Measurements from ENCODE around the gene CIDEB.

Gene CIDEB

GRCh38 chr14:24307575-24308341, at the start of gene CIDEB:
TSS of gene CIDEB (minus strand) at chr14:24307977. CDS start at chr14:24307858, 119 bp downstream.
- no peak for TF ChIP-seq GATA2 (IDR thresholded peaks at IDR 0.05; ENCODE audit: low read depth, low read length)
- TF ChIP-seq GATA3 (IDR thresholded peaks at IDR 0.05; ENCODE audit: low read depth, low read length) = no peak

GRCh38 chr14:24356208-24356607, 48.4 kb upstream of the CIDEB start:
- TF ChIP-seq GATA3 (IDR thresholded peaks at IDR 0.05; ENCODE audit: low read depth, low read length) (no peak), GATA2 (IDR thresholded peaks at IDR 0.05; ENCODE audit: low read depth, low read length) (no peak)

DNA sequence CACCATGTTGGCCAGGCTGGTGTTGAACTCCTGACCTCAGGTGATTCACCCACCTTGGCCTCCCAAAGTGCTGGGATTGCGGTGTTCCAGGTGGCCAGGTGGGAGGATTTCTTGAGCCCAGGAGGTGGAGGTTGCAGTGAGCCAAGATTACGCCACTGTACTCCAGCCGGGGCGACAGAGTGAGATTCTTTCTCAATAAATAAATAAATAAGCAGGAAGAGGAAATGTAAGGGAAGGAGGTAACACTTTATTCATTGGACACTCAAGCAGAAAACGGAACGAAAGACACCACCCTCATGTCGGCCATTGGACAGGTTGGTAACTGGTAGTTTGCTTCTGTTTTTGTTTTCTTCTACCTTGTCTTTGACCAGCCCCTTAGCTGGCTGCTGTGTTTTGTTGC, 47.2 kb upstream of the CIDEB start:
- TF ChIP-seq GATA2 (IDR thresholded peaks at IDR 0.05; ENCODE audit: low read depth, low read length) (no peak), GATA3 (IDR thresholded peaks at IDR 0.05; ENCODE audit: low read depth, low read length) (no peak)

GRCh38 chr14:24353559-24354481, 46.0 kb upstream of the CIDEB start:
- TF ChIP-seq GATA3 (IDR thresholded peaks at IDR 0.05; ENCODE audit: low read depth, low read length) = no peak
- no peak for TF ChIP-seq GATA2 (IDR thresholded peaks at IDR 0.05; ENCODE audit: low read depth, low read length)

- TF ChIP-seq GATA2 (IDR thresholded peaks at IDR 0.05; ENCODE audit: low read depth, low read length) (no peak), GATA3 (IDR thresholded peaks at IDR 0.05; ENCODE audit: low read depth, low read length) (no peak)
Observed at GRCh38 chr14:24351517-24351916, 43.7 kb upstream of the CIDEB start.

GRCh38 chr14:24349742-24350141, 42.0 kb upstream of the CIDEB start:
- TF ChIP-seq GATA2 (IDR thresholded peaks at IDR 0.05; ENCODE audit: low read depth, low read length) (no peak), GATA3 (IDR thresholded peaks at IDR 0.05; ENCODE audit: low read depth, low read length) (no peak)

- TF ChIP-seq GATA2 (IDR thresholded peaks at IDR 0.05; ENCODE audit: low read depth, low read length) (no peak), GATA3 (IDR thresholded peaks at IDR 0.05; ENCODE audit: low read depth, low read length) (no peak)
Observed at GRCh38 chr14:24348186-24348585, 40.4 kb upstream of the CIDEB start.

DNA sequence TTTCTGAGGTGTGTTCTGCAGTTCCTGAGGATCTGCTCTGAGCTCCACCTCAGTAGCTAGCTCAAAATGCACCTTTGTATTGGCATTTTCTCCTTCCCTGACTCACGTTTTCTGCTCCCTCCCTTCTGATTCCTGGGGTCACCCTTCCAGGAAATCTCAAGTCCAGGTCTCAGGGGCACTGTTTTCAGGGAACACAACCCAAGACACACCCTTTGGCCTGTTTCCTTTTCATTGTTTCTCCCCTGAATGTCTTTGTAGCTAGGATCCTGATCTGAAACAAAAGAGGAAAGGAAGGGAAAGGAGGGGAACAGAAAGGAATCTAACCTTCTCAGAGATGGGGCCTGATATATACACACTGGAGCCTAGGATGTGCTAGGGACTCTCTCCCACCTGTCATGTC, 39.4 kb upstream of the CIDEB start:
- TF ChIP-seq GATA3 (IDR thresholded peaks at IDR 0.05; ENCODE audit: low read depth, low read length) (no peak), GATA2 (IDR thresholded peaks at IDR 0.05; ENCODE audit: low read depth, low read length) (no peak)

DNA sequence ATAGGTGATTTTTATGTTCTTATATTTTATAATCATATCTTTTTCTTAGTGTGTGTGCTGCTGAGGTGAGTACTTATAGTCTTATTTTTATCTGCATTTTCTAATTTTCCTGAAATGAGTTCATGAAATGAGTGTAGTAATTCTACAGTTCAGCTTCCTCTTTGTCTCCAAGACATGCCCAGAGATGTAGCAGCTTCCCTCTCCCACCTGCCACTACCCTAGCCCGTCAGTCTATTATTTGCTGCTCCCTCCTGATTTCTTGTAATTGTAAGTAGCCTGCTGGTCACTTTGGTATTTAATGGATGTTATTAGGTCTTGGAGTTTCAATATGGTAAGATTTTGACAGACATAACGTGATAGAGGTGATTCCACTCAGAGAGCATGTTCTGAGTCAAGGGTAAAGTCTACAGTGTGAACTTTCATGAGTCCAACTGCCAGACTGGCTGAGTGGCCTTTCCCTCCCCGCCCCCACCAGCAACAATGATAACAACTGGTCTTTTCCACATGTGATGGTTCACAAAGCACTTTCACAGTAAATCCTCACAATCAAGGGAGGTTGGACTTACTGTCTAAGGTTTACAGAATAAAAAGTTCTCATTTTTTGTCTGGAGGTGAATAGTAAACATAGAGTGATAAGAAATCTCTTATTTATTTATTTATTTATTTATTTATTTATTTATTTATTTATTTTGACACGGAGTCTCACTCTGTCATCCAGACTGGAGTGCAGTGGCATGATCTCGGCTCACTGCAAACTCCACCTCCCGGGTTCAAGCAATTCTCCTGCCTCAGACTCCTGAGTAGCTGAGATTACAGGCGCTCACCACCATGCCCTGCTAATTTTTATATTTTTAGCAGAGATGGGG, 36.3 kb upstream of the CIDEB start:
- no peak for TF ChIP-seq GATA2 (IDR thresholded peaks at IDR 0.05; ENCODE audit: low read depth, low read length)
- TF ChIP-seq GATA3 (IDR thresholded peaks at IDR 0.05; ENCODE audit: low read depth, low read length) = no peak

- TF ChIP-seq GATA2 (IDR thresholded peaks at IDR 0.05; ENCODE audit: low read depth, low read length) (no peak), GATA3 (IDR thresholded peaks at IDR 0.05; ENCODE audit: low read depth, low read length) (no peak)
Observed at GRCh38 chr14:24342889-24343288, 35.1 kb upstream of the CIDEB start.

DNA sequence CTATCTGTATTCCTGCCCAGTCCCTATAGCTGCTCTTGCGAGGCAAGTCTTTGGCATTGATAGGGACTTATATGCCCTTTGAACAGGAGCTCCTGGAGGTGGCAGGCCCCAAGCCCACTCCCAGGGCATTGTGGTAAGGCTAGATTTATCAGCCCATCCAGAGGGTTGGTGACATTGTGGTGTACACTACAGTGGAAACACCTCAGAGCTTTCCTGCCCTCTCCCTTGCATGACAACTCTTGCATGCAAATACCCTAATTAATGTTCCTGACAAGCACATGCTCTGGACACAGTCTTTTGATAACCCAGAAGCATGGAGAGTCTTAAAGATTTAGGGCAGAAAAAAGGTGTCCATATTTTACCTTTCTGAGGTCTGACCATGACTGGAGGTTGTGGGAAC, 32.8 kb upstream of the CIDEB start:
- TF ChIP-seq GATA3 (IDR thresholded peaks at IDR 0.05; ENCODE audit: low read depth, low read length) (no peak), GATA2 (IDR thresholded peaks at IDR 0.05; ENCODE audit: low read depth, low read length) (no peak)

DNA sequence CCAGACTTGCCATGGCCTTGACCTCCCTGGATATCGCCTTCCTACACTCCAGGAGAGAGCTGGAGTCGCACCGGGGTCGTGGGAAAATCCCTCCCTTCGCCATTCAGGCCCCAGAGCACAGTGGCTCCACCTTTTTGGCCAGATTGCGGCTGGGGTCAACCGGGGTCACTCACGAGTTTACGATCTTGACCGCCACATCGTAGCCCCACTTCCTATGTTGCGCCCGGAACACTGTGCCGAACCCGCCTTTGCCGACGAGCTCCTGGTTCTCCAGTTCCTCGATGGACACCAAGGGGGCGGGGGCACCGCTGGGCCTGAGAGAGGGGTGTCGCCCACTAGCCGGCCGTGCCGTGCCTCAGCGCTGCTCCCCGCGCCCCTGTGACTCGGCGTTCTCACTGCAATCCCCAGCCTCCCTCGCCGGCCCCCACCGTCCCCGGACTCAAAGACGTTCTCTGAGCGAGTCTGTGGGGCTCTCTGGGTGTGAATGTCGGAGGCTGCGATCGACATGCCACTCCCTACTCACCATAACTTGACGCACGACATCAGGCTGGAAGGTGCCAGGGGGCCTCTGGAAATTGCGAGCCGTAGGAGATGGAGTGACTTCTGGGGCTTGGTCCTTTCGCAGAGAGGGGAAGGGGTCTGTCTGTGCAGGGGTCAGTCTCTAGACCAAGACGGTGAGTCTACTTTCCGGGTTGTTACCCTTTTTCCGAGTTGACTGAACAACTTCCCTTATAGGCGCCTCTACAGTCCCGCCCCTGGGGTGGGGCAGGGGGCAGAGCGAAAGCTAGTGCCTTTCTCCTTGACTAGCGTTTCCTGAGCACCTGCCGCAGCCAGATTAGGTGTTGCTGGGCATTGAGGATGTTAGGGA, 31.7 kb upstream of the CIDEB start, which contains the start of gene RIPK3:
Gene RIPK3, minus strand, starts transcription at position 708 of the 868 bp plus-strand sequence. Its CDS starts 165 bp downstream, at position 543.
- TF ChIP-seq GATA3 (IDR thresholded peaks at IDR 0.05; ENCODE audit: low read depth, low read length) (no peak), GATA2 (IDR thresholded peaks at IDR 0.05; ENCODE audit: low read depth, low read length) (no peak)

DNA sequence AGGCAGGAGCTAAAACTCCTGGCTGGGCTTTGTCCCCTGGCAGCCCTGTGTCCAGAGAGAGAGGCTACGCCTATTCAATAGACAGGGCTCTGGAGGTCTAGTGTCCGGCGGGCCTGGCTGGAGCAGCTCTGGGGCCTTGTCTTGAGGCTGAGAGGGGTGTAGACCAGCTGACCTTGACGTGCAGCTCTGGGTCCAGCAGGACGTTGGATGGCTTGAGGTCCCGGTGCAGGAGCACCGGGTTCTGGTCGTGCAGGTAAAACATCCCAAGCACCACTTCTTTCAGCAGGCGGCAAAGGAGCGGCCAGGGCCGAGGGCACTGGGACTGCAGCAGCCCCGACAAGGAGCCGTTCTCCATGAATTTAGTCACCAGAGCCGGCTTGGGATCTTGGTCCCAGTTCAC, 31.1 kb upstream of the CIDEB start:
- TF ChIP-seq GATA3 (IDR thresholded peaks at IDR 0.05; ENCODE audit: low read depth, low read length) = no peak
- no peak for TF ChIP-seq GATA2 (IDR thresholded peaks at IDR 0.05; ENCODE audit: low read depth, low read length)
